K562 (cell line): ENCODE measurements around the gene GABRD. TPM values are rescaled to one million over a fixed set of nuclear protein-coding genes. Genes with fewer than 3 reads are reported as not detected.

Experiments used
- ATAC-seq: fragments of 200-7000 bp; cut with Tn5 transposase; 3 replicates; pipeline ENCODE4 v1.9.1; 2020; ENCODE audit warnings: moderate library complexity
- BruUV-seq: library from RNA; stranded (reverse); fragments of 400-500 nt; replicated peaks from 2 replicates; lab custom pipeline; 2021; lab: Mats Ljungman, UMichigan
- CTCF ChIA-PET: fragments of 300-600 bp; formaldehyde crosslinking; extraction: SDS; loops from one replicate; lab custom pipeline; 2021; ENCODE audit warnings: low intra/inter-chr PET ratio; lab: Yijun Ruan, JAX
- POLR2A ChIA-PET: fragments of 300-600, 350-650 bp; sonication (Branson Sonifier 250); formaldehyde crosslinking; extraction: SDS; loops from one replicate; lab custom pipeline; 2021; ENCODE audit warnings: antibody characterized with exemption, inconsistent platforms; lab: Yijun Ruan, JAX
- DNase-seq, 4 experiments: peaks; one replicate each; pipeline versions ENCODE4 v3.0.0 to v3.0.0-alpha.2; 2011 to 2018; ENCODE audit warnings: low spot score in 3 of 4, mixed read lengths in 3 of 4; ENCODE audit errors: extremely low read depth in 1 of 4
- FAIRE-seq: peaks from 2 replicates; lab custom pipeline; 2011; peaks lifted over from hg19 to GRCh38; lab: Jason Lieb, UNC
- H2AFZ ChIP-seq: 2 replicates; pipeline ENCODE4 v1.6.0; 2011; ENCODE audit warnings: low read depth, low read length, control low read depth, inconsistent platforms
- H3K27ac ChIP-seq: fragments of 200-600 bp; 3 replicates; pipeline ENCODE4 v1.8.0; 2011; ENCODE audit warnings: low read depth, mild to moderate bottlenecking, control low read depth, inconsistent platforms, low read length, moderate library complexity, mixed read lengths; ENCODE audit errors: extremely low read depth
- H3K27me3 ChIP-seq, 2 experiments: fragments of 300-600 bp in 1 of 2; 2 replicates in 1 of 2; 3 replicates in 1 of 2; pipeline versions ENCODE4 v1.6.0 to v1.8.0; 2011; ENCODE audit warnings: inconsistent platforms in 2 of 2, low read length in 2 of 2, mild to moderate bottlenecking in 1 of 2, mixed read lengths in 1 of 2, moderate library complexity in 1 of 2; ENCODE audit not compliant: control insufficient read depth in 2 of 2, insufficient read depth in 2 of 2
- H3K36me3 ChIP-seq: fragments of 300-600 bp; 3 replicates; pipeline ENCODE4 v1.8.0; 2011; ENCODE audit warnings: mild to moderate bottlenecking, low read length, inconsistent platforms; ENCODE audit not compliant: control insufficient read depth, insufficient read depth
- H3K4me1 ChIP-seq, 2 experiments: fragments of 200-600 bp in 1 of 2; replicated peaks in 1 of 2; 2 replicates in 1 of 2; 3 replicates in 1 of 2; pipeline versions ENCODE4 v1.5.1 to v1.8.0; 2011; ENCODE audit warnings: inconsistent platforms in 2 of 2, low read length in 2 of 2, mild to moderate bottlenecking in 1 of 2, mixed read lengths in 1 of 2, moderate library complexity in 1 of 2; ENCODE audit not compliant: control insufficient read depth in 2 of 2, insufficient read depth in 2 of 2
- H3K4me2 ChIP-seq: 2 replicates; pipeline ENCODE4 v1.6.1; 2011; ENCODE audit warnings: low read length, control low read depth, inconsistent platforms, mixed read lengths; ENCODE audit not compliant: insufficient read depth
- H3K4me3 ChIP-seq: fragments of 200-600 bp; sonication (generic), shearing (Covaris generic); 2 replicates; pipeline ENCODE4 v1.5.1; 2016; ENCODE audit warnings: control low read depth, inconsistent platforms
- H3K79me2 ChIP-seq: fragments of 200-600 bp; 3 replicates; pipeline ENCODE4 v1.8.0; 2011; ENCODE audit warnings: low read length, inconsistent platforms; ENCODE audit not compliant: control insufficient read depth, insufficient read depth
- H3K9ac ChIP-seq, 2 experiments: 2 replicates each; pipeline versions ENCODE4 v1.6.0 to v1.6.1; 2011; ENCODE audit warnings: low read depth in 2 of 2, low read length in 2 of 2, control low read depth in 1 of 2, inconsistent platforms in 1 of 2, mild to moderate bottlenecking in 1 of 2, mixed read lengths in 1 of 2; ENCODE audit not compliant: insufficient read depth in 1 of 2
- H3K9me1 ChIP-seq: one replicate; pipeline ENCODE4 v1.6.0; 2011; ENCODE audit warnings: inconsistent platforms, mild to moderate bottlenecking, low read length, moderate library complexity; ENCODE audit not compliant: control insufficient read depth, insufficient read depth
- H3K9me3 ChIP-seq: replicated peaks from 2 replicates; pipeline ENCODE4 v1.5.1; 2011; ENCODE audit warnings: low read depth, low read length, inconsistent platforms; ENCODE audit not compliant: control insufficient read depth, insufficient read depth
- H4K20me1 ChIP-seq: replicated peaks from 2 replicates; pipeline ENCODE4 v1.6.1; 2011; ENCODE audit warnings: low read length, inconsistent platforms, mixed read lengths; ENCODE audit not compliant: control insufficient read depth, insufficient read depth
- ADNP ChIP-seq: fragments of 200-800 bp; sonication (Bioruptor generic); IDR thresholded peaks from 2 replicates; pipeline ENCODE4 v1.6.1; 2016; ENCODE audit warnings: missing genetic modification characterization, missing compliant biosample characterization
- CTCFL ChIP-seq: IDR thresholded peaks from 2 replicates; pipeline ENCODE4 v1.6.1; 2011; ENCODE audit warnings: borderline replicate concordance, low read depth, mild to moderate bottlenecking, moderate library complexity, low read length; ENCODE audit not compliant: insufficient read depth, poor library complexity, severe bottlenecking
- ELF1 ChIP-seq: fragments of 200-800 bp; sonication (Bioruptor generic); IDR thresholded peaks from 2 replicates; pipeline ENCODE4 v1.6.1; 2016; ENCODE audit warnings: missing genetic modification characterization, missing compliant biosample characterization
- SMARCA5 ChIP-seq: fragments of 450-650 bp; IDR thresholded peaks from 2 replicates; pipeline ENCODE4 v1.6.1; 2016
- SNRNP70 ChIP-seq: fragments of 200-400 bp; formaldehyde crosslinking; optimal IDR thresholded peaks from 2 replicates; pipeline ENCODE3; 2017; ENCODE audit warnings: low read depth, low read length
- ZNF274 ChIP-seq: IDR thresholded peaks from 2 replicates; pipeline ENCODE4 v1.6.1; 2011; ENCODE audit warnings: low read depth, mild to moderate bottlenecking, low read length, moderate library complexity, borderline replicate concordance
- ZNF589 ChIP-seq: fragments of 200-800 bp; sonication (Bioruptor generic); IDR thresholded peaks from 2 replicates; pipeline ENCODE4 v1.6.1; 2016; ENCODE audit warnings: low read depth, missing genetic modification characterization, missing compliant biosample characterization
- WGBS: fragments of 100-300 bp; shearing (Covaris generic); methylation state at CpG from one replicate; pipeline ENCODE4 v1.1.6; 2016; ENCODE audit warnings: low coverage, mixed read lengths; ENCODE audit not compliant: insufficient coverage; ENCODE audit errors: missing lambda C conversion rate; 5-methylcytosine and 5-hydroxymethylcytosine counted together
- in situ Hi-C: fragments of 300-500 bp; cut with MboI; formaldehyde crosslinking; loops from 4 replicates; pipeline ENCODE4 v1.15.0; 2018; ENCODE audit warnings: inconsistent platforms, mixed read lengths
- intact Hi-C: fragments of 100-400 bp; cut with micrococcal nuclease; formaldehyde crosslinking; loops from 2 replicates; pipeline ENCODE4 v1.14.2; 2022
- polyA plus RNA-seq, 8 experiments: library from polyadenylated mRNA; depleted of rRNA in 4 of 8; stranded (reverse) in 5 of 8; unstranded in 3 of 8; fragments of >200 nt; fragmentation: Nextera tagmentation in 2 of 8; fragmentation: Illumina TruSeq in 1 of 8; extraction: Ambion mirVana in 2 of 8; extraction: Trizol in 1 of 8; gene quantifications; 2 replicates each; pipeline versions ENCODE4 v1.2.1 to v1.2.3, GENCODE V29; 2011 to 2014; ENCODE audit warnings: inconsistent platforms in 1 of 8, missing spikeins in 1 of 8
- total RNA-seq, 7 experiments: library from RNA; depleted of rRNA in 6 of 7; stranded (reverse); fragments of >200 nt in 6 of 7; fragmentation: Illumina TruSeq in 2 of 7; extraction: Trizol in 2 of 7; gene quantifications; 2 replicates each; pipeline versions ENCODE4 v1.2.1 to v1.2.3, GENCODE V29; 2011 to 2021; ENCODE audit warnings: low replicate concordance in 1 of 7
- TF ChIP-seq, protein P1 (sequence below): fragments of 450-650 bp; formaldehyde crosslinking; IDR thresholded peaks from 2 replicates; pipeline ENCODE4 v1.4.0; 2022; ENCODE audit warnings: missing genetic modification characterization
- TF ChIP-seq, protein P2 (sequence below): sonication (generic); formaldehyde crosslinking; IDR thresholded peaks from 2 replicates; pipeline ENCODE4 v1.8.0; 2022; ENCODE audit warnings: mild to moderate bottlenecking, missing genetic modification reagents
- TF ChIP-seq, protein P3 (sequence below): sonication (generic); formaldehyde crosslinking; IDR thresholded peaks from 2 replicates; pipeline ENCODE4 v1.8.0; 2022; ENCODE audit warnings: missing genetic modification reagents, mild to moderate bottlenecking, moderate library complexity, borderline replicate concordance

Gene GABRD
- total and polyA plus RNA-seq, 9 of the 15 experiments (the other 6 are each of a cell fraction or from before 2014, with no cell fraction given) = 0.07 TPM; not detected in 8

DNA sequence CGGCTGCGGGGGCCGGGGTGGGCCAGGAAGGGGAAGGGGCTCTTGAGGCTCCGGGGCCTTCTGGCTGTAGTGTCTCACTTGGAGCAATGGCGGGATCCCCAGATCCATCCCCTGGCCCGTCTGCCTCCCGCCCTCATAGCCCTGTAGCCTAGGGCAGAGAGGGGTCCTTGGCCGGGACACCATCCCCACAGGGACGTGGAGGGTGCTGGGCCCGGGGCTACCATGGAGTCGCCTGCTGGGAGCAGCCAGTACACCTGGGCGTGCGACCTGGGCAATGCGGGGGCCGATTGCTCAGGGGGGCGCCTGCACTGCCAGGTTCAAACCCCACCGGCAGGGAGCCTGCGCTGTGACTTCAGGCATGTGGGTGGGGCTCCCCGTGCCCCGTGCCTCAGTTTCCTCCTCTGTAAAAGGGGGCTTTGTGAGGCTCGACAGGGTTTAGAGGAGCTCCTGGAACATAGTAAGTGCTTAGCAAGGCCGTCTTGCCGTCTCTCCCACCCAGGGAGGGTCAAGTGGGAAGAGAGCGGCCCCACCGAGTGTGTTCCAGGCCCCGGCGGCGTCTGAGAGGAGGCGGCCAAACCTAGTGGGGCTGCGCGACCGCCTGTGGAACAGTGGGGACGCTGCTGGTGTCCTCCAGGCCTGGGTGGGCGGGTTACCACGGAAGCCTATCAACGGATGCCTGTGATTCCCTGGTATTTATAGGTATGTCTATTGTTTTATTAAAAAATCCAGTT, 51.8 kb downstream of the GABRD start:
- ATAC-seq = no peak
- in situ Hi-C loops (no loop called here), intact Hi-C loops (no loop called here)
- peaks cover 0 to 40% of the 10 kb centered on the region in 2 experiments; a peak in 2 of 5 replicates for H3K4me1 ChIP-seq
- no TSS peak for BruUV-seq
- no peak overlapping the region for H2AFZ ChIP-seq
- no peaks in the 10 kb centered on the region for H3K79me2 ChIP-seq
- DNase-seq = no peak
- TF ChIP-seq ADNP (no peak), ZNF589 (CRISPR knock-in tag) (no peak), SNRNP70 (no peak), ELF1 (tag) (no peak), ZNF274 (no peak), CTCFL (no peak), SMARCA5 (no peak)
- TF ChIP-seq, protein P1, sequence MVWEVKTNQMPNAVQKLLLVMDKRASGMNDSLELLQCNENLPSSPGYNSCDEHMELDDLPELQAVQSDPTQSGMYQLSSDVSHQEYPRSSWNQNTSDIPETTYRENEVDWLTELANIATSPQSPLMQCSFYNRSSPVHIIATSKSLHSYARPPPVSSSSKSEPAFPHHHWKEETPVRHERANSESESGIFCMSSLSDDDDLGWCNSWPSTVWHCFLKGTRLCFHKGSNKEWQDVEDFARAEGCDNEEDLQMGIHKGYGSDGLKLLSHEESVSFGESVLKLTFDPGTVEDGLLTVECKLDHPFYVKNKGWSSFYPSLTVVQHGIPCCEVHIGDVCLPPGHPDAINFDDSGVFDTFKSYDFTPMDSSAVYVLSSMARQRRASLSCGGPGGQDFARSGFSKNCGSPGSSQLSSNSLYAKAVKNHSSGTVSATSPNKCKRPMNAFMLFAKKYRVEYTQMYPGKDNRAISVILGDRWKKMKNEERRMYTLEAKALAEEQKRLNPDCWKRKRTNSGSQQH (CRISPR knock-in tag) = no peak
- TF ChIP-seq, protein P2, sequence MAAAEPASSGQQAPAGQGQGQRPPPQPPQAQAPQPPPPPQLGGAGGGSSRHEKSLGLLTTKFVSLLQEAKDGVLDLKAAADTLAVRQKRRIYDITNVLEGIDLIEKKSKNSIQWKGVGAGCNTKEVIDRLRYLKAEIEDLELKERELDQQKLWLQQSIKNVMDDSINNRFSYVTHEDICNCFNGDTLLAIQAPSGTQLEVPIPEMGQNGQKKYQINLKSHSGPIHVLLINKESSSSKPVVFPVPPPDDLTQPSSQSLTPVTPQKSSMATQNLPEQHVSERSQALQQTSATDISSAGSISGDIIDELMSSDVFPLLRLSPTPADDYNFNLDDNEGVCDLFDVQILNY (CRISPR knock-in tag) = no peak
- TF ChIP-seq, protein P3, sequence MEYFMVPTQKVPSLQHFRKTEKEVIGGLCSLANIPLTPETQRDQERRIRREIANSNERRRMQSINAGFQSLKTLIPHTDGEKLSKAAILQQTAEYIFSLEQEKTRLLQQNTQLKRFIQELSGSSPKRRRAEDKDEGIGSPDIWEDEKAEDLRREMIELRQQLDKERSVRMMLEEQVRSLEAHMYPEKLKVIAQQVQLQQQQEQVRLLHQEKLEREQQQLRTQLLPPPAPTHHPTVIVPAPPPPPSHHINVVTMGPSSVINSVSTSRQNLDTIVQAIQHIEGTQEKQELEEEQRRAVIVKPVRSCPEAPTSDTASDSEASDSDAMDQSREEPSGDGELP (CRISPR knock-in tag) = no peak
- H3K27me3 ChIP-seq = peaks cover 93 to 94% of the 10 kb centered on the region in 2 experiments
- no peak overlapping the region for H3K4me2 ChIP-seq
- WGBS = 18% methylated on average over 30 of the region's 36 CpGs
- POLR2A ChIA-PET = interaction anchor here (0.6 kb wide), 1 partner anchor 19 kb away, joined by 3 read pairs; no protein-coding TSS in a partner anchor
- CTCF ChIA-PET = no interaction called here
- no peak overlapping the region for H3K27ac ChIP-seq
- H3K4me3 ChIP-seq = no peak overlapping the region
- H3K9me3 ChIP-seq = no peaks in the 10 kb centered on the region
- H4K20me1 ChIP-seq = peaks cover 4% of the 10 kb centered on the region; the same call in 1 of the 2 replicates
- H3K9ac ChIP-seq = no peak overlapping the region
- H3K9me1 ChIP-seq = no peaks in the 10 kb centered on the region
- no peaks in the 10 kb centered on the region for H3K36me3 ChIP-seq
- FAIRE-seq = no peak
